OCI-LY1 (cell line): Measurements from ENCODE around the gene GALNT1.

Experiments
- H2AFZ ChIP-seq: fragments of 200-600 bp; sonication (generic), shearing (Covaris generic); 2 replicates; pipeline ENCODE4 v1.6.0; 2014; ENCODE audit warnings: antibody characterized with exemption, mild to moderate bottlenecking, low read length
- H3F3A ChIP-seq: fragments of 200-600 bp; sonication (generic), shearing (Covaris generic); 2 replicates; pipeline ENCODE4 v1.6.0; 2014; ENCODE audit warnings: mild to moderate bottlenecking, antibody characterized with exemption, low read length, moderate library complexity; ENCODE audit not compliant: insufficient read depth
- H3K27ac ChIP-seq: fragments of 200-600 bp; sonication (generic); 2 replicates; pipeline ENCODE4 v1.5.1; 2014; ENCODE audit warnings: low read length, mixed run types, mild to moderate bottlenecking, low read depth; ENCODE audit not compliant: poor library complexity, severe bottlenecking
- H3K27me3 ChIP-seq: fragments of 200-600 bp; sonication (generic); 2 replicates; pipeline ENCODE4 v1.6.0; 2014; ENCODE audit warnings: antibody characterized with exemption, mild to moderate bottlenecking, low read length, moderate library complexity; ENCODE audit not compliant: insufficient read depth
- H3K36me3 ChIP-seq: fragments of 200-600 bp; sonication (generic); 2 replicates; pipeline ENCODE4 v1.6.1; 2014; ENCODE audit warnings: mild to moderate bottlenecking, antibody characterized with exemption, low read length, moderate library complexity, mixed read lengths; ENCODE audit not compliant: insufficient read depth
- H3K4me1 ChIP-seq: fragments of 200-600 bp; sonication (generic); 2 replicates; pipeline ENCODE4 v1.5.1; 2014; ENCODE audit warnings: mild to moderate bottlenecking, low read length, moderate library complexity; ENCODE audit not compliant: insufficient read depth, severe bottlenecking
- H3K4me2 ChIP-seq: fragments of 200-600 bp; sonication (generic), shearing (Covaris generic); 2 replicates; pipeline ENCODE4 v1.6.1; 2014; ENCODE audit warnings: low read length
- H3K4me3 ChIP-seq: fragments of 200-600 bp; sonication (generic); 2 replicates; pipeline ENCODE4 v1.5.1; 2014; ENCODE audit warnings: low read length, low read depth, mild to moderate bottlenecking, mixed read lengths; ENCODE audit not compliant: poor library complexity, severe bottlenecking
- H3K79me2 ChIP-seq: fragments of 200-600 bp; shearing (Covaris generic); 2 replicates; pipeline ENCODE4 v1.6.1; 2016; ENCODE audit warnings: mixed run types, low read length, mixed read lengths; ENCODE audit not compliant: insufficient read depth
- H3K9ac ChIP-seq: fragments of 200-600 bp; sonication (generic), shearing (Covaris generic); 2 replicates; pipeline ENCODE4 v1.6.1; 2014; ENCODE audit warnings: mild to moderate bottlenecking, low read length, mixed read lengths
- H3K9me2 ChIP-seq: fragments of 200-600 bp; sonication (generic), shearing (Covaris generic); 2 replicates; pipeline ENCODE4 v1.6.1; 2014; ENCODE audit warnings: low read depth, mild to moderate bottlenecking, low read length, mixed read lengths
- H3K9me3 ChIP-seq: fragments of 200-600 bp; shearing (Covaris generic); 2 replicates; pipeline ENCODE4 v1.6.1; 2014; ENCODE audit warnings: low read length, mixed read lengths
- H4K20me1 ChIP-seq: fragments of 200-600 bp; sonication (generic), shearing (Covaris generic); 2 replicates; pipeline ENCODE4 v1.6.0; 2016; ENCODE audit warnings: mild to moderate bottlenecking, low read length; ENCODE audit not compliant: insufficient read depth
- CTCF ChIP-seq: fragments of 200-600 bp; sonication (generic), shearing (Covaris generic); IDR thresholded peaks from 2 replicates; pipeline ENCODE4 v1.5.1; 2017; ENCODE audit warnings: mild to moderate bottlenecking, antibody characterized with exemption, low read length, moderate library complexity, mixed read lengths
- EZH2 ChIP-seq: fragments of 200-600 bp; sonication (generic), shearing (Covaris generic); IDR thresholded peaks from 2 replicates; pipeline ENCODE4 v1.8.0; 2017; ENCODE audit warnings: borderline replicate concordance, mixed run types, mild to moderate bottlenecking, antibody characterized with exemption, low read length, moderate library complexity, mixed read lengths

GALNT1 gene

DNA sequence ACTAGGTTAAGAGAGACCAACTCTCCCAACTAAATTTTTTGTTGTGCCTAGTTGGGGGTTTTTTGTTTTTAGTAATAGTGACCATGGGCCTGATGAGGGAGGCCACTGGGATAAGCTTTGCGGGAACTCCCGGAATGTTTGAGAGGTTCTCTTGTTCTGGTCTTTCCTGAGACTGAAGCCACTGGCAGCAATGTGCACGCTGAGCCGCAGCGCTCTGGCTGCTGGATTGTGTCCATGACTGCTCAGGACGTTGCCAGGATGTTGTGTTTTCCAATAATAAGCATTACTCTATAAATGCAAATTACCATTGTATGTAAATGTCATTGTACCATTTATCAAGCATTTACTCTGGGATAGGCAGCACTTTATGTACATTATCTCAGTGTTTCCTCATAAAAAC lies 126.1 kb downstream of the GALNT1 start:
- no peak overlapping the region for H3K4me2 ChIP-seq
- H3K27ac ChIP-seq, result no peak overlapping the region
- H3K36me3 ChIP-seq, result peaks cover 20% of the 10 kb centered on the region; the same call in 1 of the 2 replicates
- H3K9me3 ChIP-seq, result no peaks in the 10 kb centered on the region
- H4K20me1 ChIP-seq, result no peaks in the 10 kb centered on the region
- no peaks in the 10 kb centered on the region for H3K79me2 ChIP-seq
- H3K9ac ChIP-seq, result no peak overlapping the region
- TF ChIP-seq CTCF (no peak), EZH2 (no peak)
- H3K27me3 ChIP-seq, result no peaks in the 10 kb centered on the region
- no peaks in the 10 kb centered on the region for H3K4me1 ChIP-seq
- H3K9me2 ChIP-seq, result no peaks in the 10 kb centered on the region
- H3K4me3 ChIP-seq, result no peak overlapping the region
- no peak overlapping the region for H2AFZ ChIP-seq
- H3F3A ChIP-seq, result no peaks in the 10 kb centered on the region

- H3K4me2 ChIP-seq, result no peak overlapping the region
- no peak overlapping the region for H3K27ac ChIP-seq
- H3K9me3 ChIP-seq, result no peaks in the 10 kb centered on the region
- no peaks in the 10 kb centered on the region for H3K9me2 ChIP-seq
- H3K4me3 ChIP-seq, result no peak overlapping the region
- no peak overlapping the region for H3K9ac ChIP-seq
- peaks cover 12% of the 10 kb centered on the region; the same call in 1 of the 2 replicates for H3K36me3 ChIP-seq
- no peaks in the 10 kb centered on the region for H3K79me2 ChIP-seq
- H2AFZ ChIP-seq, result no peak overlapping the region
- TF ChIP-seq CTCF (no peak), EZH2 (no peak)
- no peaks in the 10 kb centered on the region for H3K27me3 ChIP-seq
- no peaks in the 10 kb centered on the region for H4K20me1 ChIP-seq
- H3K4me1 ChIP-seq, result no peaks in the 10 kb centered on the region
- H3F3A ChIP-seq, result no peaks in the 10 kb centered on the region
Observed at GRCh38 chr18:35710581-35710980, 129.0 kb downstream of the GALNT1 start.

DNA sequence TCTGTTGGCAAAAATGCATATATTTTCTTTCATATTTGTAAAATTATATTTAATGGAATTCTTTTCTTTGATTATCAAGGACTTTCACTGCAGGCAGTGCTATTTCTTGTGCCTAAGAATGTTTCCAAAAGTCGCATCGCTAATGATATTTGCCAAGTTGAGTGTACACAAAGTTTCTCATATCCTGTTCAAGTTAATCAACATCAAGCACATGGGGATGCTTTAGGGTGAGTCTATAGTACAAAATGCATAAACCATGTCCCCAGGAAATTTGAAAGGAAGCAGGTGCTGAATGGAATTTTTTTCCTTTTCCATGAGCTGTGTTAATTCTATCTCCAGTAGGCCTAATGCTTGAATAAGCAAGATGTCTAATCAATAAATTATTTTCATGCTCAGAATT lies 129.7 kb downstream of the GALNT1 start:
- Histone ChIP-seq H3K9me2 (no peaks in the 10 kb centered on the region), H3K79me2 (no peaks in the 10 kb centered on the region), H3K4me1 (no peaks in the 10 kb centered on the region), H2AFZ (no peak overlapping the region), H3K9me3 (no peaks in the 10 kb centered on the region), H3K4me3 (no peak overlapping the region), H3F3A (no peaks in the 10 kb centered on the region), H3K4me2 (no peak overlapping the region), H3K36me3 (peaks cover 12% of the 10 kb centered on the region; the same call in 1 of the 2 replicates), H3K27me3 (no peaks in the 10 kb centered on the region), H4K20me1 (no peaks in the 10 kb centered on the region), H3K9ac (no peak overlapping the region), H3K27ac (no peak overlapping the region)
- no peak for TF ChIP-seq EZH2
- no peak for TF ChIP-seq CTCF
